Measurements from ENCODE around the gene NXNL1. TPM values are rescaled to one million over a fixed set of nuclear protein-coding genes. Genes with fewer than 3 reads are reported as not detected.

Gene NXNL1
- total RNA-seq, 2 experiments from 2014 or later: not detected

DNA sequence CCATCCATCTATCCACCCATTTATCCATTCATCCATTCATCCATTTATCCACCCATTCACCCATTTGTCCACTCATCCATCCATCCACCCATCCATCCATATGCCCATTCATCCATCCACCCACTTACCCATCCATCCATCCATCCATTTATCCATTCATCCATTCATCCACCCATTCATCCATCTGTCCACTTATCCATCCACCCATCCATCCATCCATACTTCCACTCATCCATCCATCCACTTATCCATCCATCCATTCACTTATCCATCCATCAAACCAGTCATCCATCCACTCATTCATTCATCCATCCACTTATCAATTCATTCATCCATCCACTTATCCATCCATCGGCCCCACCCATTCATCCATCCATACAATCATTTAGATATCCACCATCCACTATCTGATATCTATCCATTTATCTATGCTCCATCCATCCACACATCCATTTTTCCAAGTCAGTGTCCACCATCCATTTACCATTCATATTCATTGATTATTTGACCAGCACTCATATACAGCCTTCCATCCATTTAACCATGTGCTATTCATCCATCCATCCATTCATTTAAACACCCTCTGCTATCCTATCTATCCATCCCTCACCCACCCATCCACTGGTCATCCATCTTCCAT is 15.1 kb downstream of the NXNL1 start:
- H3K9me3 Mint-ChIP-seq: peaks cover 3% of the 10 kb centered on the region
- POLR2A ChIA-PET: no interaction called here
- CTCF ChIA-PET: interaction anchor here (1.4 kb wide), 1 partner anchor 128 kb away, joined by 3 read pairs; no protein-coding TSS in a partner anchor

DNA sequence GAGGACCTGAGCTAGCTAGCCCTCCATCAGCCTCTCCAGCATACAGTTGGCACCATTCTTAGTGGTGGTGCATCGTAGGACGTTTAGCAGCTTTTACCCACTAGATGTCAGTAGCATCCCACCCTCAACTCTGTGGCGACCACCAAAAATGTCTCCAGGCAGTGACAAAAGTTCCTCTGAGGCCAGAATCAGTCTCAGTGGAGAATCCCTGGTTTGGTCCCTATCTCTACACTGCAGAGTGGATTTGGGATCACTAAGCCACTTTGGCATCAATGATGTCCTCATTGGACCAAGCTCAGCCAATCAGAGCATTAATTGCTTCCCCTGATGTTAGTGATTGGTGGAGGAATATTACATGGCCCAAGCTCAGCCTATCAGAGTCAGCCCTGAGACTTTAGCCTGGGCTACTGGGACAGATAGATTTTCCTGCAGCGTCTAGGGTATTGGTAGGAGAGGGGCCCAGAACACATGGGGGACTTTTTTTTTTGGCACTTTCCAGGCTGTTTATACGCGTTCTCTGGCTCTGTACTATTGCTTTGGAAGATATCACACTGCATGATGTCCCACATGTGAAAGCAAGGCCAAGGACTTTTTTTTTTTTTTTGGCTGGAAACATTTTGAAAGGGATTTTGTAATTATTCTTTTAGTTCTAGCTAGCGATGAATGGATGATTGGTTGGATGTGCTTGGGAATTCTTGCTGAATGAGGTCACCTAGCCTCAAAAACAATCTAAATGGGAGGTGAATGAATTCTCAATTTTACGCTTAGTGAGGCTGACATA is 19.3 kb downstream of the NXNL1 start:
- no peak overlapping the region for H3K4me3 Mint-ChIP-seq
- no peaks in the 10 kb centered on the region for H3K4me1 Mint-ChIP-seq
- H3K27me3 Mint-ChIP-seq: no peaks in the 10 kb centered on the region
- no peaks in the 10 kb centered on the region for H3K36me3 Mint-ChIP-seq (ENCODE audit: low read depth)
- DNase-seq: no peak
- ChIA-PET POLR2A (interaction anchor here (0.8 kb wide), 1 partner anchor 36 kb away, joined by 3 read pairs; the partner anchor contains the start of gene BST2), CTCF (interaction anchor here (0.5 to 1.8 kb wide), 10 partner anchors 8 to 131 kb away, joined by 3 to 13 read pairs (median 4); partner anchors contain the start of gene MVB12A)
- H3K27ac Mint-ChIP-seq: no peak overlapping the region
- H3K9me3 Mint-ChIP-seq: peaks cover 3% of the 10 kb centered on the region

More for the DNA sequence above, 15.1 kb downstream of the NXNL1 start:
- DNase-seq: no peak
- Mint-ChIP-seq H3K27me3 (peaks cover 16% of the 10 kb centered on the region), H3K36me3 (ENCODE audit: low read depth) (peaks cover 3% of the 10 kb centered on the region), H3K4me1 (peaks cover 12% of the 10 kb centered on the region), H3K4me3 (no peak overlapping the region), H3K27ac (no peak overlapping the region)

DNA sequence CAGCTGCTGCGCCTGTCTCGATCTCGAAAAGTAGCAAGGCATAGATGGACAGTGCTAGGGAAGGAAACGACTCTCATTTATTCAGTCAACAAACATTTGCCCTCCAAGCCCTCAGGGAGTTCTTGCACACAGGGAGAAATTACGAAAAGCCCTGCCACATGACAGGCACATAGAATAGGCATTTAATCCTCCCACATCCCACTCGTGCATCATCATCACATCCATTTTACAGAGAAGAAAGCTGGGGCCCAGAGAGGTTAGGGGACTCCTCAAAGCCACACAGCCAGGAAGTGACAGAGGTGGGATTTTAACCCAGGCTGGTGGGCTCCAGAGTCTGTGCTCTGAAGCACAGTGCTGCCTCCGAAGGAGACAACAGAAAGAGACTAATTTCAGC is 23.9 kb downstream of the NXNL1 start:
- H3K36me3 Mint-ChIP-seq (ENCODE audit: low read depth): no peaks in the 10 kb centered on the region
- CTCF ChIA-PET: interaction anchor here (2.2 kb wide), 1 partner anchor 29 kb away, joined by 6 read pairs; no protein-coding TSS in a partner anchor
- no peak overlapping the region for H3K4me3 Mint-ChIP-seq
- POLR2A ChIA-PET: no interaction called here
- no peak for DNase-seq
- no peaks in the 10 kb centered on the region for H3K4me1 Mint-ChIP-seq
- H3K9me3 Mint-ChIP-seq: peaks cover 3% of the 10 kb centered on the region
- H3K27ac Mint-ChIP-seq: no peak overlapping the region
- H3K27me3 Mint-ChIP-seq: no peaks in the 10 kb centered on the region

DNA sequence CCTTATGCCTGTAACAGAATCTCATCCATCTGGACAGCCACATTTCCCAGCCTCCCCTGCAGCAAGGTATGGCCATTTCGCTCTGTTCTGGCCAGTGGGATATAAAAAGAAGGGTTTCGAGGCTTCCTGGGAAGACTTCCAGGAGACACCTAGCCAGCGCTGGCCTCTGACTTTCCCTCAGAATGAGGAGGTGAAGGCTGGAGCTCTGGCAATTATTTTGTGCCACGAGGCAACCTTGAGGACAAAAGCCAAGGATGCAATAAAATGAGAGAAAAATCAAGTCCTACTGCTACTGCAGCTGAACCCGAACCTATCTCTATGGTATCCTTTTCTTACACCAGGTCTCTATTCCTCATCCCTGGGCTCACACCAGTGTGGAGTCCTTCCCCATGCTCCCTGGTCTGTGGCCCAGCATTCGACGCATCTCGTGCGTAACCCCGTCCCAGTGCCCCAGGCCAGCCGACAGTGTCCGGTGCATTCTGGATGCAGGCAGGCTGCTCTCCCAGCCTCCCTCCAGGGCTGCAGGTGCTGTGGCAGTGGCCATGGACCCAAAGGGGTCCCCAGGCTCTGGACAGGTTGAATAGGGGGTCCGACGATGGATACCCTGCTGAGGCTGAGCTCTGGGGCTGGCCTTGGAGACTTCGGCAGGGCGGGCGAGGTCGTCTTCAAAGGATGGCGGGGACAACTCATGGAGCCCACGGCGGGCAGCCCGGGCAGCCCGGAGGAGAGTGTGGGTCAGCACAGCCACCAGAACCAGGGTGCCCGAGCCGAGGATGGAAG is 24.4 kb downstream of the NXNL1 start:
- ChIA-PET CTCF (interaction anchor here (2.2 kb wide), 1 partner anchor 29 kb away, joined by 6 read pairs; no protein-coding TSS in a partner anchor), POLR2A (no interaction called here)
- no peak for DNase-seq
- Mint-ChIP-seq H3K4me1 (no peaks in the 10 kb centered on the region), H3K4me3 (no peak overlapping the region), H3K27ac (no peak overlapping the region), H3K9me3 (peaks cover 2% of the 10 kb centered on the region), H3K36me3 (ENCODE audit: low read depth) (no peaks in the 10 kb centered on the region), H3K27me3 (no peaks in the 10 kb centered on the region)

DNA sequence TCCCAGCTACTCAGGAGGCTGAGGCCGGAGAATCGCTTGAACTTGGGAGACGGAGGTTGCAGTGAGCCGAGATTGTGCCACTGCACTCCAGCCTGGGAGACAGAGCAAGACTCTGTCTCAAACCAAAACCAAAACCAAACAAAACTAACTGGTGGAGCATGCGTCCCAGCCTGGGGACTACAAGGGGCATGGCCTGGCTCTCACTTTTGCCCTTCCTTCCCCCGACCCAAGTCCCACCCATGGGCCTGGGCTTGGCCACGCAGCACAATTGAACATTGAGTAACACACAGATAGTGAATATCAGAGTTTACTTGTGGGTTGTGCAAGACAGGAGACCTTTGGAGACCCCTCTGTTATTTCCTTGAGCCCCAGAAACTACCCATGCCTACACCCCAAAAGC is 25.5 kb downstream of the NXNL1 start:
- Mint-ChIP-seq H3K9me3 (no peaks in the 10 kb centered on the region), H3K4me1 (no peaks in the 10 kb centered on the region), H3K4me3 (no peak overlapping the region), H3K36me3 (ENCODE audit: low read depth) (no peaks in the 10 kb centered on the region), H3K27ac (no peak overlapping the region), H3K27me3 (no peaks in the 10 kb centered on the region)
- ChIA-PET POLR2A (no interaction called here), CTCF (no interaction called here)
- no peak for DNase-seq

DNA sequence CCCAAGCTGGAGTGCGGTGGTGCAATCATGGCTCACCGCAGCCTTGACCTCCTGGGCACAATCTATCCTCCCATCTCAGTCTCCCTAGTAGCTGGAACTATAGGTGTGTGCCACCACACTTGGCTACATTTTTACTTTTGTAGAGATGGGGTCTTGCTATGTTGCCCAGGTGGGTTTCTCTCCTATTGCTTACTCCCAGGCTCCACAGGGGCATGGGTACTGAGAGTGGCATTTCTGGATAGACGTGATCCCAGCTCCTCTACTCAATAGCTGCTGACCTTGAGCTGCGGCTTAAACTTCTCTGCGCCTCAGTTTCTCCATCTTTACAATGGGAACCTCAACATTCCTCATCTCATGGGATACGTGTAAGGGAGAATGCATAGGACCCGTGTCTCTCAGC is 29.3 kb downstream of the NXNL1 start:
- Mint-ChIP-seq H3K4me3 (no peak overlapping the region), H3K9me3 (no peaks in the 10 kb centered on the region), H3K27ac (no peak overlapping the region)

DNA sequence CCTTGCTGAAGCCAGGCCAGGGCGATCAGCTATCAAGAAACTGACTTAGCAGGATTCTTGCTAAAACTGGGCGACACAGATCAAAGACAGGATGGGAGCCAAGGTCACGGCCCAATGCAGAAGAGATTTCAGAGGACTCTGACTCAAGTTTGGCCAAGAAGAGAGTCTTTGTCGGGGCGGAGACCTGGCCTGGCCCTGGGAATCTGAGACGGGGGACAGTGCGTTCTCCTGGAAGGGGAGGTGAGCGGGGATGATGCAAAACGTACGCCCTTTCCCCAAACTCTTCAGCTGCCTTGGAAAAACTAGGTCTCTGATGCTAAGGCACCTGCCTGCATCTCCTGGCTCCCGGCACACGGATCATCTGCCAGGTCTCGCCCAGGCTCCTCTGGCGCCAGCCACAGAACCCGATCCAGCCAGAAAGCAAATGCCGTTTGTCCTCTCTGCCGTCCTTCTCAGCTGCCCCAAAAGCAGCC is 31.0 kb downstream of the NXNL1 start:
- no peak overlapping the region for H3K4me3 Mint-ChIP-seq
- H3K9me3 Mint-ChIP-seq: no peaks in the 10 kb centered on the region
- DNase-seq: no peak
- H3K4me1 Mint-ChIP-seq: no peaks in the 10 kb centered on the region
- no peak overlapping the region for H3K27ac Mint-ChIP-seq
- ChIA-PET CTCF (interaction anchor here (1.2 to 1.5 kb wide), 2 partner anchors 36 to 66 kb away, joined by 4 read pairs; no protein-coding TSS in a partner anchor), POLR2A (interaction anchor here (1.6 kb wide), 1 partner anchor 10 kb away, joined by 4 read pairs; the partner anchor contains the start of gene MVB12A)
- no peaks in the 10 kb centered on the region for H3K27me3 Mint-ChIP-seq
- no peaks in the 10 kb centered on the region for H3K36me3 Mint-ChIP-seq (ENCODE audit: low read depth)

More for the DNA sequence above, 29.3 kb downstream of the NXNL1 start:
- ChIA-PET POLR2A (no interaction called here), CTCF (no interaction called here)
- Mint-ChIP-seq H3K4me1 (no peaks in the 10 kb centered on the region), H3K27me3 (no peaks in the 10 kb centered on the region), H3K36me3 (ENCODE audit: low read depth) (no peaks in the 10 kb centered on the region)
- no peak for DNase-seq

DNA sequence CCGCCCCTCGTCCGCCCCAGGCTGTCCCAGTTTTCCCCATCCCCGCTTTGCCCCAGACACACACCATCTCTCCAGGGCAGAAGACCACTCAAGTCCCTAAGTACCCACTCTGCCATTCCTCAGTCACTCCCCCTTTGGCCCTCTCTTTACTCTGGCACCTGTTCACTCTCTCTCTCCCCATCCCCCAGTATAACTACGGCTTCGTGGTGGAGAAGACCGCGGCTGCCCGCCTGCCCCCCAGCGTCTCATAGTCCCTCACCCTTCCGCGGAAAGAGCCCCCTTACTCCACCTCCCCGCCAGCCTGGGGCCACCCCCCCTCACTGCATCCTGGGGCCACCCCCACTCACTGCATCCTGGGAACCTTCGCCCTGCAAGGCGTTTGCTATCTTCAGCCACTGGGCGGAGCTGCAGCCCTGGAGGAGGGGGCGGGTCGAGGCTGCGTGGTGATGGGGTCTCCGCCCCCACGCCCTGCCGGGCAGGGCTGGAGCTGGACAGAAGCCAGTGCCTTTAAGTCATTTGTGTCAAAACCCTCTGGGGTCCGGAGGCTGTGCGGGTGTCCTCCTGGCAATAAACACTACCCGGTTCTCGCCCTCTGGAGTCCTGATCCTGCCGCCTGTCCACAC is 35.9 kb downstream of the NXNL1 start:
- Mint-ChIP-seq H3K36me3 (ENCODE audit: low read depth) (peaks cover 8% of the 10 kb centered on the region), H3K27me3 (no peaks in the 10 kb centered on the region), H3K4me1 (peaks cover 11% of the 10 kb centered on the region), H3K4me3 (no peak overlapping the region), H3K9me3 (no peaks in the 10 kb centered on the region), H3K27ac (no peak overlapping the region)
- CTCF ChIA-PET: no interaction called here
- peak; percentile 44 for DNase-seq
- POLR2A ChIA-PET: no interaction called here

DNA sequence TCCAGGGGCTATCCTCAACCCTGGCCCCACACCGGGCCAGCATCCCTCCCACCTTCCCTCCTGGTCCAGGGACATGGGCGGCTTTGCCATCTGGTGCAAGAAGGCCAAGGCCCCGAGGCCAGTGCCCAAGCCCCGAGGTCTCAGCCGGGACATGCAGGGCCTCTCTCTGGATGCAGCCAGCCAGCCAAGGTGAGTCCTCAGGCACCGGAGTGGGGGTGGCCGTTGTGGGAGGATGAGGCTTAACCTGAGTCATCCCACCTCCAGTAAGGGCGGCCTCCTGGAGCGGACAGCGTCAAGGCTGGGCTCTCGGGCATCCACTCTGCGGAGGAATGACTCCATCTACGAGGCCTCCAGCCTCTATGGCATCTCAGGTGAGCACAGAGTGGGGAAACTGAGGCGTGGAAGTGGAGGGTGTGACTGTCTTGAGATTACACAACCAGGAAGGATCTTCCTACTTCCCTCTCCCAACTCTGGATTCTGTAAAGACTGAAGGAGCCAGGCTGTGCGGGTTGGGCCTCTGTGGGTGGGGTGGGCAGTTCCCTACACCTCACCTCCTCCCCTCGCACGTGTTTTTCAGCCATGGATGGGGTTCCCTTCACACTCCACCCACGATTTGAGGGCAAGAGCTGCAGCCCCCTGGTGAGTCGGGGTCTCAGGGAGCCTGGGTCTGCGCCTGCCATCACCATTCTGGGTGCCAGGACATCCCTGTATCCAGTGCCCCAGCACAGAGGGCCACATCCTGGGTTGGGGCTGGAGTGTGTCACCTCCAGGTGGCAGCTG is 37.1 kb downstream of the NXNL1 start:
- Mint-ChIP-seq H3K9me3 (no peaks in the 10 kb centered on the region), H3K27me3 (no peaks in the 10 kb centered on the region), H3K36me3 (ENCODE audit: low read depth) (peaks cover 8% of the 10 kb centered on the region), H3K4me1 (peaks cover 22% of the 10 kb centered on the region), H3K27ac (no peak overlapping the region), H3K4me3 (no peak overlapping the region)
- DNase-seq: no peak
- POLR2A ChIA-PET: no interaction called here
- CTCF ChIA-PET: interaction anchor here (0.6 to 0.7 kb wide), 2 partner anchors 123 to 156 kb away, joined by 3 to 4 read pairs; partner anchors contain the start of gene BABAM1

DNA sequence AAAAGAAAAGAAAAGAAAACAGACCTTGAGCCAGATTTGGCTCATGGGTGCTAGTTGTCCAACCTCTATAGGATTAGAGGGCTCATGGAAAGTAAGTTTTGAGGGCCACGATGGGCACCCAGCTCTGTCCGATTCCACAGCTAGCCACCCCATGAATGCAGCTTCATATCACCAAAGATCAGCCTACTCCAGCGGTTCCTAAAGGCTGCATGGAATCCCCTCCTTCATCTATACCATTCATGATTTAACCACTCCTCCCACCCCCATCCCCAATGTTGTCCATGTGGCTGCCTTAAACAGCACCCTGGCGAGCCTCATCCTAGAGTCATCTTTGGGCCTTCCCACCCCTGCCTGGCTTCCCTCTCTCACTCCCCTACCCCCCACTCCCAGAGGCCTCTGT is 38.8 kb downstream of the NXNL1 start:
- ChIA-PET POLR2A (interaction anchor here (5.4 kb wide), 1 partner anchor 15 kb away, joined by 62 read pairs; the partner anchor contains the start of gene BST2), CTCF (interaction anchor here (0.7 to 1.2 kb wide), 2 partner anchors 26 to 437 kb away, joined by 3 to 5 read pairs; partner anchors contain the start of genes RPL18A and TMEM221)

DNA sequence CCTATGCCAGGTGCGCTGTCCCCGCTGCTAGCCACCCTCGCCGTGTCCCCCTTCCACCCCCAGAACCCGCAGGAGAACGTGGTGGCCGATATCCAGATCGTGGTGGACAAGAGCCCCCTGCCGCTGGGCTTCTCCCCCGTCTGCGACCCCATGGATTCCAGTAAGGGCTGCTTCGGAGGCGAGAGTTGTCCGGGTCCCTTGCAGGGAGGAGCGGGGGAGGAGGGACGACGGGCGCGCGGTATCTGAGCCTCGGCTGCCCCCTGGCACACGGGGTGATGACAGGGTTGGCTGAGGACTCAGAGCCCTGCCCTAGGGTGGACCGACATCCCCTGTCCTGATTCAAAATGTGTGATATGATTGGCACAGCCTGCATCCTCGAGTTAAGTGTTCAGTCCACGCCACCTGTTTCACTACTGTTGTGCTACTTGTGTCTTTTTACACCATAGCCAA is 40.2 kb downstream of the NXNL1 start:
- Mint-ChIP-seq H3K4me1 (peaks cover 26% of the 10 kb centered on the region), H3K36me3 (ENCODE audit: low read depth) (peaks cover 18% of the 10 kb centered on the region), H3K9me3 (no peaks in the 10 kb centered on the region), H3K27ac (peak overlapping the region; percentile 75), H3K4me3 (peak overlapping the region; percentile 84), H3K27me3 (no peaks in the 10 kb centered on the region)
- peak; percentile 38 for DNase-seq
- CTCF ChIA-PET: interaction anchor here (1.0 to 2.6 kb wide), 6 partner anchors 10 to 142 kb away, joined by 3 to 14 read pairs (median 4); partner anchors contain the start of genes BST2 and TMEM221
- POLR2A ChIA-PET: interaction anchor here (1.0 to 5.4 kb wide), 6 partner anchors 14 to 115 kb away, joined by 3 to 62 read pairs (median 4); partner anchors contain the start of genes BST2, DDA1, MRPL34 and PGLS

More for the DNA sequence above, 38.8 kb downstream of the NXNL1 start:
- DNase-seq: no peak
- Mint-ChIP-seq H3K36me3 (ENCODE audit: low read depth) (peaks cover 11% of the 10 kb centered on the region), H3K4me1 (peaks cover 24% of the 10 kb centered on the region), H3K27me3 (no peaks in the 10 kb centered on the region), H3K4me3 (no peak overlapping the region), H3K9me3 (no peaks in the 10 kb centered on the region), H3K27ac (no peak overlapping the region)
